Panc1 (cell line): ENCODE measurements around the gene CKAP2L. TPM values are rescaled to one million over a fixed set of nuclear protein-coding genes. Genes with fewer than 3 reads are reported as not detected.

Experiments used
- ATAC-seq: fragments of 200-7000 bp; cut with Tn5 transposase; 2 replicates; pipeline ENCODE4 v1.9.1; 2020; ENCODE audit warnings: mild to moderate bottlenecking, moderate library complexity
- BruUV-seq: library from RNA; stranded (reverse); fragments of 400-500 nt; replicated peaks from 2 replicates; lab custom pipeline; 2021; lab: Mats Ljungman, UMichigan
- CTCF ChIA-PET: fragments of 300-600 bp; sonication (Branson Sonifier 250); formaldehyde crosslinking; loops from one replicate; lab custom pipeline; 2022; ENCODE audit warnings: antibody characterized with exemption; lab: Charles Lee
- POLR2A ChIA-PET: fragments of 300-600 bp; sonication (Branson Sonifier 250); formaldehyde crosslinking; loops from one replicate; lab custom pipeline; 2022; ENCODE audit warnings: antibody characterized with exemption; lab: Charles Lee
- DNase-seq: peaks from one replicate; pipeline ENCODE4 v3.0.0-alpha.2; 2010; ENCODE audit warnings: low read depth, low spot score
- H3K27ac ChIP-seq: 2 replicates; pipeline ENCODE4 v1.5.1; 2011; ENCODE audit warnings: mild to moderate bottlenecking, low read length, inconsistent platforms
- H3K27me3 ChIP-seq: fragments of 200-500 bp; sonication (Bioruptor generic); 2 replicates; pipeline ENCODE4 v1.6.0; 2014; ENCODE audit warnings: low read length, inconsistent platforms; ENCODE audit not compliant: control insufficient read depth, insufficient read depth
- H3K36me3 ChIP-seq: fragments of 200-500 bp; sonication (Bioruptor generic); 2 replicates; pipeline ENCODE4 v1.5.1; 2014; ENCODE audit warnings: inconsistent platforms, mild to moderate bottlenecking, low read length, moderate library complexity; ENCODE audit not compliant: control insufficient read depth, insufficient read depth
- H3K4me1 ChIP-seq: 2 replicates; pipeline ENCODE4 v1.5.1; 2011; ENCODE audit warnings: inconsistent platforms, mild to moderate bottlenecking, low read length, moderate library complexity; ENCODE audit not compliant: control insufficient read depth, insufficient read depth
- H3K4me3 ChIP-seq, 2 experiments: 2 replicates each; pipeline ENCODE4 v1.5.1; 2011 to 2012; ENCODE audit warnings: low read depth in 2 of 2, low read length in 2 of 2, mild to moderate bottlenecking in 2 of 2, inconsistent platforms in 1 of 2, moderate library complexity in 1 of 2
- H3K9me3 ChIP-seq: fragments of 200-500 bp; sonication (Bioruptor generic); 2 replicates; pipeline ENCODE4 v1.5.1; 2014; ENCODE audit warnings: low read depth, mild to moderate bottlenecking, inconsistent platforms, low read length, moderate library complexity; ENCODE audit not compliant: control insufficient read depth, insufficient read depth
- CTCF ChIP-seq: fragments of 450-650 bp; IDR thresholded peaks from 2 replicates; pipeline ENCODE4 v1.5.1; 2017; ENCODE audit warnings: mild to moderate bottlenecking
- POLR2AphosphoS5 ChIP-seq: IDR thresholded peaks from 2 replicates; pipeline ENCODE4 v1.6.1; 2012; ENCODE audit warnings: mild to moderate bottlenecking, low read depth, low read length, moderate library complexity
- REST ChIP-seq, 2 experiments: IDR thresholded peaks; 2 replicates each; pipeline ENCODE4 v1.6.1; 2011 to 2012; ENCODE audit warnings: low read depth in 2 of 2, control low read depth in 1 of 2, low read length in 1 of 2, mild to moderate bottlenecking in 1 of 2, moderate library complexity in 1 of 2; ENCODE audit not compliant: insufficient read depth in 1 of 2
- SIN3A ChIP-seq: IDR thresholded peaks from 2 replicates; pipeline ENCODE4 v1.6.1; 2012; ENCODE audit warnings: low read depth, mild to moderate bottlenecking, low read length, moderate library complexity, borderline replicate concordance; ENCODE audit not compliant: insufficient read depth
- TCF7L2 ChIP-seq: IDR thresholded peaks from 2 replicates; pipeline ENCODE4 v1.6.1; 2011; ENCODE audit warnings: mild to moderate bottlenecking, low read depth, low read length, inconsistent platforms
- in situ Hi-C: cut with HindIII; loops from 2 replicates; pipeline ENCODE4 v1.10.0; 2016; ENCODE audit warnings: low sequenced_read_pairs, low pct_unique_long_range_greater_than_20kb
- intact Hi-C: fragments of 100-400 bp; cut with micrococcal nuclease; formaldehyde crosslinking; loops from one replicate; pipeline ENCODE4 v1.10.0; 2022; ENCODE audit not compliant: unreplicated experiment
- total RNA-seq: library from RNA; stranded (reverse); gene quantifications from one replicate; pipeline ENCODE4 v1.2.1, GENCODE V29; 2021; ENCODE audit not compliant: unreplicated experiment

The CKAP2L gene
- total RNA-seq, 1 experiment from 2014 or later, result 27.0 TPM

GRCh38 chr2:112737542-112738232 is 26.7 kb downstream of the CKAP2L start:
- H3K27me3 ChIP-seq, result no peaks in the 10 kb centered on the region
- no peak overlapping the region for H3K4me3 ChIP-seq
- ATAC-seq (no peak), DNase-seq (no peak)
- TF ChIP-seq TCF7L2 (no peak), CTCF (no peak), POLR2AphosphoS5 (no peak), REST (IDR thresholded peaks at IDR 0.05; ENCODE audit: insufficient read depth in 1 of 2, low read depth in 2 of 2, low read length in 1 of 2) (no peak), SIN3A (no peak)
- no peaks in the 10 kb centered on the region for H3K9me3 ChIP-seq
- ChIA-PET POLR2A (no interaction called here), CTCF (interaction anchor here (0.9 kb wide), 1 partner anchor 9 kb away, joined by 4 read pairs; no protein-coding TSS in a partner anchor)
- no peak overlapping the region for H3K27ac ChIP-seq
- no TSS peak for BruUV-seq
- H3K36me3 ChIP-seq, result peaks cover 5% of the 10 kb centered on the region; the same call in 1 of the 2 replicates
- H3K4me1 ChIP-seq, result peaks cover 9% of the 10 kb centered on the region; the same call in 1 of the 2 replicates
- intact Hi-C loops, result no loop called here
- in situ Hi-C loops, result no loop called here

GRCh38 chr2:112733871-112734270 is 30.5 kb downstream of the CKAP2L start:
- CTCF ChIA-PET, result no interaction called here
- ATAC-seq, result no peak
- intact Hi-C loops, result no loop called here
- POLR2A ChIA-PET, result interaction anchor here (1.0 kb wide), 1 partner anchor 146 kb away, joined by 3 read pairs; no protein-coding TSS in a partner anchor
- in situ Hi-C loops, result no loop called here
- Histone ChIP-seq H3K4me3 (no peak overlapping the region), H3K36me3 (no peaks in the 10 kb centered on the region; the same call in 1 of the 2 replicates), H3K27ac (no peak overlapping the region), H3K9me3 (no peaks in the 10 kb centered on the region), H3K4me1 (peaks cover 9% of the 10 kb centered on the region; the same call in 1 of the 2 replicates), H3K27me3 (no peaks in the 10 kb centered on the region)
- TF ChIP-seq REST (IDR thresholded peaks at IDR 0.05; ENCODE audit: insufficient read depth in 1 of 2, low read depth in 2 of 2, low read length in 1 of 2) (no peak), TCF7L2 (no peak), CTCF (no peak), POLR2AphosphoS5 (no peak), SIN3A (no peak)
- no peak for DNase-seq
- BruUV-seq, result no TSS peak
